Camera-type eye (tissue), 1 donor: ENCODE results near the gene HLA-DRA. TPM values are rescaled to one million over a fixed set of nuclear protein-coding genes. Genes with fewer than 3 reads are reported as not detected.

Source experiments
- total RNA-seq: library from RNA; depleted of rRNA; stranded (reverse); fragments of >200 nt; gene quantifications from one replicate; pipeline ENCODE4 v1.2.3, GENCODE V29; 2014

The HLA-DRA gene
- total RNA-seq = 40.0 TPM

GRCh38 chr6:32439602-32440214 lies at the start of gene HLA-DRA:
HLA-DRA (plus strand) TSS chr6:32439887; CDS start chr6:32439951, 64 bp downstream.

GRCh38 chr6:32406857-32407256 lies 32.8 kb upstream of the HLA-DRA start, which contains the start of gene BTNL2:
BTNL2 (minus strand) TSS chr6:32407181; CDS start chr6:32407123, 58 bp downstream.

Other genes starting within 250 kb of the HLA-DRA start
- gene PBX2, start 249.7 kb upstream of the HLA-DRA start, total RNA-seq = 84.5 TPM
- 1.8 TPM for gene GPSM3, start 247.2 kb upstream of the HLA-DRA start, total RNA-seq
- 13.6 TPM for gene NOTCH4, start 215.8 kb upstream of the HLA-DRA start, total RNA-seq
- gene TSBP1, start 68.0 kb upstream of the HLA-DRA start, total RNA-seq = not detected
- gene BTNL2, start 32.7 kb upstream of the HLA-DRA start, total RNA-seq = not detected
- gene HLA-DRB5, start 90.4 kb downstream of the HLA-DRA start, total RNA-seq = not detected
- 6.3 TPM for gene HLA-DRB1, start 150.0 kb downstream of the HLA-DRA start, total RNA-seq
- gene HLA-DQA1, start 197.5 kb downstream of the HLA-DRA start, total RNA-seq = 0.38 TPM
- gene HLA-DQB1, start 226.8 kb downstream of the HLA-DRA start, total RNA-seq = 0.27 TPM